MM.1S (cell line): ENCODE measurements around the gene FKBP15.

Experiments used
- CTCF ChIP-seq: fragments of 300-600 bp; sonication (generic); IDR thresholded peaks from 2 replicates; pipeline ENCODE4 v1.5.1; 2016; ENCODE audit warnings: antibody characterized with exemption, low read length, mixed read lengths
- EZH2phosphoT487 ChIP-seq: fragments of 300-600 bp; sonication (generic); IDR thresholded peaks from 2 replicates; pipeline ENCODE4 v1.6.1; 2018; ENCODE audit warnings: antibody characterized with exemption, low read length

- TF ChIP-seq CTCF (peak; percentile 48), EZH2phosphoT487 (no peak)
Observed at GRCh38 chr9:113150670-113151611, 70.1 kb downstream of the FKBP15 start, which contains the start of gene SLC31A2.
